Measurements from ENCODE around the gene SCG2.
A peak's percentile ranks its signal among the peaks of the same experiment; 100 is the strongest.

Gene SCG2

GRCh38 chr2:223570784-223571183 lies 31.4 kb downstream of the SCG2 start:
- H4K20me1 ChIP-seq: no peaks in the 10 kb centered on the region
- H3K4me1 ChIP-seq: peaks cover 4 to 16% (median 11%) of the 10 kb centered on the region in 10 experiments; a peak in 14 of 20 replicates
- no peak for TF ChIP-seq Cebpa-rat (IDR thresholded peaks at IDR 0.05)
- H3K36me3 ChIP-seq: no peaks in the 10 kb centered on the region
- H3K4me3 ChIP-seq: no peak overlapping the region
- no peak overlapping the region for H3K9ac ChIP-seq
- H3K4me2 ChIP-seq: no peak overlapping the region
- no peaks in the 10 kb centered on the region for H3K9me3 ChIP-seq (replicated peaks in 1 of 11)
- no peak overlapping the region for H3K27ac ChIP-seq
- no peaks in the 10 kb centered on the region for H3K27me3 ChIP-seq

- H3K4me3 ChIP-seq: no peak overlapping the region
- H3K4me1 ChIP-seq: peaks cover 9 to 19% (median 12%) of the 10 kb centered on the region in 10 experiments; a peak in 17 of 20 replicates
- H3K27me3 ChIP-seq: no peaks in the 10 kb centered on the region
- H4K20me1 ChIP-seq: no peaks in the 10 kb centered on the region
- H3K9me3 ChIP-seq (replicated peaks in 1 of 11): no peaks in the 10 kb centered on the region
- H3K4me2 ChIP-seq: no peak overlapping the region
- no peaks in the 10 kb centered on the region for H3K36me3 ChIP-seq
- H3K9ac ChIP-seq: no peak overlapping the region
- no peak overlapping the region for H3K27ac ChIP-seq
- no peak for TF ChIP-seq Cebpa-rat (IDR thresholded peaks at IDR 0.05)
These were observed 35.8 kb downstream of the SCG2 start for GRCh38 chr2:223566396-223566795.

GRCh38 chr2:223563462-223563861 lies 38.7 kb downstream of the SCG2 start:
- H3K36me3 ChIP-seq: no peaks in the 10 kb centered on the region
- no peak overlapping the region for H3K4me3 ChIP-seq
- H3K27me3 ChIP-seq: no peaks in the 10 kb centered on the region
- H4K20me1 ChIP-seq: no peaks in the 10 kb centered on the region
- no peaks in the 10 kb centered on the region for H3K9me3 ChIP-seq (replicated peaks in 1 of 11)
- TF ChIP-seq Cebpa-rat (IDR thresholded peaks at IDR 0.05): no peak
- peaks cover 0 to 10% (median under 1%) of the 10 kb centered on the region in 10 experiments; a peak in 6 of 20 replicates for H3K4me1 ChIP-seq
- H3K9ac ChIP-seq: no peak overlapping the region
- peak overlapping the region in 5 of 11 experiments; percentile 17 to 40 (median 19); a peak in 5 of 22 replicates for H3K4me2 ChIP-seq
- H3K27ac ChIP-seq: no peak overlapping the region

- Histone ChIP-seq H3K4me3 (no peak overlapping the region), H4K20me1 (no peaks in the 10 kb centered on the region), H3K27me3 (no peaks in the 10 kb centered on the region), H3K27ac (no peak overlapping the region), H3K9me3 (replicated peaks in 1 of 11) (no peaks in the 10 kb centered on the region), H3K36me3 (no peaks in the 10 kb centered on the region), H3K4me2 (no peak overlapping the region), H3K9ac (no peak overlapping the region), H3K4me1 (peaks cover 0 to 10% (median 0%) of the 10 kb centered on the region in 10 experiments; a peak in 5 of 20 replicates)
- TF ChIP-seq Cebpa-rat (IDR thresholded peaks at IDR 0.05): no peak
These were observed 40.1 kb downstream of the SCG2 start for GRCh38 chr2:223562078-223562477.

- no peaks in the 10 kb centered on the region for H4K20me1 ChIP-seq
- no peak for TF ChIP-seq Cebpa-rat (IDR thresholded peaks at IDR 0.05)
- peaks cover 0 to 10% (median 0%) of the 10 kb centered on the region in 10 experiments; a peak in 5 of 20 replicates for H3K4me1 ChIP-seq
- no peak overlapping the region for H3K4me2 ChIP-seq
- no peak overlapping the region for H3K27ac ChIP-seq
- no peaks in the 10 kb centered on the region for H3K27me3 ChIP-seq
- H3K4me3 ChIP-seq: no peak overlapping the region
- H3K36me3 ChIP-seq: no peaks in the 10 kb centered on the region
- no peak overlapping the region for H3K9ac ChIP-seq
- no peaks in the 10 kb centered on the region for H3K9me3 ChIP-seq (replicated peaks in 1 of 11)
These were observed 41.3 kb downstream of the SCG2 start for GRCh38 chr2:223560749-223561435.

- H3K9ac ChIP-seq: no peak overlapping the region
- H4K20me1 ChIP-seq: no peaks in the 10 kb centered on the region
- H3K4me3 ChIP-seq: no peak overlapping the region
- no peaks in the 10 kb centered on the region for H3K9me3 ChIP-seq (replicated peaks in 1 of 11)
- no peak overlapping the region for H3K27ac ChIP-seq
- no peak for TF ChIP-seq Cebpa-rat (IDR thresholded peaks at IDR 0.05)
- no peaks in the 10 kb centered on the region for H3K27me3 ChIP-seq
- H3K4me2 ChIP-seq: no peak overlapping the region
- no peaks in the 10 kb centered on the region for H3K36me3 ChIP-seq
- H3K4me1 ChIP-seq: peaks cover 0 to 14% (median 0%) of the 10 kb centered on the region in 10 experiments; a peak in 6 of 20 replicates
These were observed 43.2 kb downstream of the SCG2 start for GRCh38 chr2:223558970-223559369.

- Histone ChIP-seq H3K27ac (no peak overlapping the region), H3K4me2 (no peak overlapping the region), H3K4me1 (peaks cover 0 to 7% (median 0%) of the 10 kb centered on the region in 10 experiments; a peak in 3 of 20 replicates), H3K4me3 (no peak overlapping the region), H4K20me1 (no peaks in the 10 kb centered on the region), H3K9ac (no peak overlapping the region), H3K27me3 (no peaks in the 10 kb centered on the region), H3K9me3 (replicated peaks in 1 of 11) (no peaks in the 10 kb centered on the region), H3K36me3 (no peaks in the 10 kb centered on the region)
- no peak for TF ChIP-seq Cebpa-rat (IDR thresholded peaks at IDR 0.05)
These were observed 47.2 kb downstream of the SCG2 start for GRCh38 chr2:223554923-223555322.

- H3K9me3 ChIP-seq (replicated peaks in 1 of 11): no peaks in the 10 kb centered on the region
- H3K4me3 ChIP-seq: no peak overlapping the region
- H3K27ac ChIP-seq: no peak overlapping the region
- TF ChIP-seq Cebpa-rat (IDR thresholded peaks at IDR 0.05): no peak
- no peaks in the 10 kb centered on the region for H3K27me3 ChIP-seq
- no peaks in the 10 kb centered on the region for H4K20me1 ChIP-seq
- H3K4me1 ChIP-seq: 0 out of 20 replicates have a peak, but pooled peaks cover 0 to 3% (median 0%) of the 10 kb centered on the region in 10 experiments
- no peaks in the 10 kb centered on the region for H3K36me3 ChIP-seq
- no peak overlapping the region for H3K4me2 ChIP-seq
- no peak overlapping the region for H3K9ac ChIP-seq
These were observed 52.9 kb downstream of the SCG2 start for GRCh38 chr2:223549215-223549614.

GRCh38 chr2:223548194-223548593 lies 54.0 kb downstream of the SCG2 start:
- Histone ChIP-seq H4K20me1 (no peaks in the 10 kb centered on the region), H3K27ac (no peak overlapping the region), H3K4me3 (no peak overlapping the region), H3K36me3 (no peaks in the 10 kb centered on the region), H3K9me3 (replicated peaks in 1 of 11) (no peaks in the 10 kb centered on the region), H3K27me3 (no peaks in the 10 kb centered on the region), H3K4me1 (0 out of 20 replicates have a peak, but pooled peaks cover 0 to 3% (median 0%) of the 10 kb centered on the region in 10 experiments), H3K4me2 (no peak overlapping the region), H3K9ac (no peak overlapping the region)
- TF ChIP-seq Cebpa-rat (IDR thresholded peaks at IDR 0.05): no peak

All from BLaER1 treated with 17β-estradiol and CSF1 and Interleukin-3, amounts not matched to agents 10 nM and 100 nM (cell line).